Measurements from ENCODE around the gene PRKN. TPM values are rescaled to one million over a fixed set of nuclear protein-coding genes. Genes with fewer than 3 reads are reported as not detected.

PRKN gene
- total and polyA plus RNA-seq, 2 donors (not counting 3 experiments of a cell fraction or from before 2014, with no cell fraction given) = 0.06 TPM; not detected in 1

DNA sequence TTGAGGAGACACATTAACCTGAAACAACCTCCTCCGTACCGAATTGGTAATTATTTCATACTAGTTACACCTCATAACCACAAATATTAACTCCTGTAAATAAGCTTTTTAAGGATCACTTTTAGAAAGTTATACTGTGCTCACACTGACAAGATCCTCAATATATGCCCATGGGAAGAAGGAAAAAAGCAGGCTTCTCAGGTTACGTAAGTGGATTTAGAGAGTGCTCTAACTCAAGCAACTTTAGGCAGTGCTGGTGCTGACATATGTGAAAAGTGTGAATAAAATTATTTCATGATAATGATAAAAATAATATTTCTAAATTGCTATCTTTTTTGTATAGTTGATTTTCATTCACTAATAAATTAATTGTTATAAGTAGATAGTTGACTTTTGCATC, 76.1 kb downstream of the PRKN start:
- Histone ChIP-seq H3K4me1 (ENCODE audit: control insufficient read depth, extremely low read depth, insufficient read depth, low read length) (no peaks in the 10 kb centered on the region), H4K20me1 (replicated peaks; ENCODE audit: control insufficient read depth, extremely low read depth, insufficient read depth, low read length) (no peaks in the 10 kb centered on the region), H3K79me2 (ENCODE audit: control insufficient read depth, insufficient read depth, low read length) (no peaks in the 10 kb centered on the region), H3K9me1 (replicated peaks; ENCODE audit: control insufficient read depth, extremely low read depth, insufficient read depth, low read length) (no peaks in the 10 kb centered on the region), H3K9ac (replicated peaks; ENCODE audit: extremely low read depth, insufficient read depth, low read length) (no peak overlapping the region), H3K4me2 (ENCODE audit: insufficient read depth, low read length) (no peak overlapping the region), H3K9me3 (replicated peaks; ENCODE audit: control insufficient read depth, insufficient read depth, low read length) (no peaks in the 10 kb centered on the region), H3K27me3 (ENCODE audit: control insufficient read depth in 2 of 2, insufficient read depth in 2 of 2, low read length in 2 of 2) (no peaks in the 10 kb centered on the region), H3K27ac (ENCODE audit: insufficient read depth, low read depth, low read length) (no peak overlapping the region), H2AFZ (ENCODE audit: low read depth, low read length) (no peak overlapping the region), H3K36me3 (ENCODE audit: control insufficient read depth in 2 of 2, extremely low read depth in 1 of 2, insufficient read depth in 2 of 2, low read length in 2 of 2) (no peaks in the 10 kb centered on the region), H3K4me3 (replicated peaks in 1 of 3; ENCODE audit: insufficient read depth in 1 of 3, low read depth in 1 of 3, low read length in 3 of 3) (no peak overlapping the region)
- dilution Hi-C loops (cut with MboI; ENCODE audit: extremely low pct_ligation_motif_present, low sequenced_read_pairs) (no loop called here), intact Hi-C loops (cut with micrococcal nuclease) (no loop called here)
- BruUV-seq (replicated peaks) = no TSS peak
- POLR2A ChIA-PET = no interaction called here
- DNase-seq (ENCODE audit: low read depth, low spot score) = no peak
- TF ChIP-seq, protein P1, sequence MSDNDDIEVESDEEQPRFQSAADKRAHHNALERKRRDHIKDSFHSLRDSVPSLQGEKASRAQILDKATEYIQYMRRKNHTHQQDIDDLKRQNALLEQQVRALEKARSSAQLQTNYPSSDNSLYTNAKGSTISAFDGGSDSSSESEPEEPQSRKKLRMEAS (IDR thresholded peaks at IDR 0.05; ENCODE audit: insufficient read depth, insufficient read length) = no peak
- TF ChIP-seq CTCF (IDR thresholded peaks at IDR 0.05; ENCODE audit: extremely low read depth in 1 of 2, insufficient read depth in 1 of 2, low read depth in 1 of 2, low read length in 2 of 2) (no peak), EZH2 (IDR thresholded peaks at IDR 0.05; ENCODE audit: borderline replicate concordance, low read depth, low read length, severe bottlenecking) (no peak), JUN (IDR thresholded peaks at IDR 0.05; ENCODE audit: borderline replicate concordance, insufficient read depth, insufficient read length, low read depth) (no peak), GATA2 (IDR thresholded peaks at IDR 0.05; ENCODE audit: insufficient read depth, insufficient read length, low read depth, low read length) (no peak), FOS (IDR thresholded peaks at IDR 0.05; ENCODE audit: borderline replicate concordance, insufficient read depth, low read length) (no peak), MYC (IDR thresholded peaks at IDR 0.05; ENCODE audit: low read depth, low read length) (no peak), POLR2AphosphoS5 (IDR thresholded peaks at IDR 0.05; ENCODE audit: insufficient read depth, low read depth, low read length) (no peak), POLR2A (IDR thresholded peaks at IDR 0.05; ENCODE audit: low read depth, low read length) (no peak)
- FAIRE-seq = no peak
- CTCF ChIA-PET = no interaction called here

Data from endothelial cell of umbilical vein (primary cell).